Astrocyte (in vitro differentiated cells and primary cell): ENCODE data around the gene PNMA3.

Experiments used
- CTCF ChIP-seq: IDR thresholded peaks from 2 replicates; pipeline ENCODE4 v1.5.1; 2011; ENCODE audit warnings: low read depth, mild to moderate bottlenecking, inconsistent platforms, low read length, moderate library complexity; ENCODE audit not compliant: insufficient read depth
- EZH2 ChIP-seq: IDR thresholded peaks from 2 replicates; pipeline ENCODE4 v1.6.1; 2012; ENCODE audit warnings: mild to moderate bottlenecking, low read length, inconsistent platforms; ENCODE audit not compliant: insufficient read depth

- TF ChIP-seq CTCF (no peak), EZH2 (no peak)
These were observed 18.1 kb downstream of the PNMA3 start for GRCh38 chrX:153074262-153074899.
